Panc1 (cell line): ENCODE results near the gene BBX.

Source experiments
- CTCF ChIP-seq: fragments of 450-650 bp; IDR thresholded peaks from 2 replicates; pipeline ENCODE4 v1.5.1; 2017; ENCODE audit warnings: mild to moderate bottlenecking
- POLR2AphosphoS5 ChIP-seq: IDR thresholded peaks from 2 replicates; pipeline ENCODE4 v1.6.1; 2012; ENCODE audit warnings: mild to moderate bottlenecking, low read depth, low read length, moderate library complexity
- SIN3A ChIP-seq: IDR thresholded peaks from 2 replicates; pipeline ENCODE4 v1.6.1; 2012; ENCODE audit warnings: low read depth, mild to moderate bottlenecking, low read length, moderate library complexity, borderline replicate concordance; ENCODE audit not compliant: insufficient read depth
- TCF7L2 ChIP-seq: IDR thresholded peaks from 2 replicates; pipeline ENCODE4 v1.6.1; 2011; ENCODE audit warnings: mild to moderate bottlenecking, low read depth, low read length, inconsistent platforms
- TF ChIP-seq, protein P1 (sequence below), 2 experiments: IDR thresholded peaks; 2 replicates each; pipeline ENCODE4 v1.6.1; 2011 to 2012; ENCODE audit warnings: low read depth in 2 of 2, control low read depth in 1 of 2, low read length in 1 of 2, mild to moderate bottlenecking in 1 of 2, moderate library complexity in 1 of 2; ENCODE audit not compliant: insufficient read depth in 1 of 2

DNA sequence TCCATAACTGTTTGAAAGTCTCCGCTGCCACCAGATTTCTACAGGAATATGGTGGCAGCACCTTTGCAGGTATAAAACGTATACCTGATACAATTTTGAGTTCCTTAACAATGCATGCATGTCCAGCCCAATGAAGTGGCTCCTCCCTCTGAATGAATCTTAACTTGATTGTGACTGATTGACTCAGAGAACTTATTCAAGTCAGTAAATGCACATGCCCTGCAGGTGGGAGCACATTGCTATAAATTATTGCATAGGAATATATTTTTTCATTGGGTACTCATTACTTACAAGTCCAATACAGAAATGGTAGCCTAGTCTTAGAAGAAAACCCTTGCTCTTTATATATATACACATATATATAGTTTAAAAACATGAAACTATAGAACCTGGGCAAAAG, 259.3 kb downstream of the BBX start:
- no peak for TF ChIP-seq CTCF
- TF ChIP-seq, protein P1, sequence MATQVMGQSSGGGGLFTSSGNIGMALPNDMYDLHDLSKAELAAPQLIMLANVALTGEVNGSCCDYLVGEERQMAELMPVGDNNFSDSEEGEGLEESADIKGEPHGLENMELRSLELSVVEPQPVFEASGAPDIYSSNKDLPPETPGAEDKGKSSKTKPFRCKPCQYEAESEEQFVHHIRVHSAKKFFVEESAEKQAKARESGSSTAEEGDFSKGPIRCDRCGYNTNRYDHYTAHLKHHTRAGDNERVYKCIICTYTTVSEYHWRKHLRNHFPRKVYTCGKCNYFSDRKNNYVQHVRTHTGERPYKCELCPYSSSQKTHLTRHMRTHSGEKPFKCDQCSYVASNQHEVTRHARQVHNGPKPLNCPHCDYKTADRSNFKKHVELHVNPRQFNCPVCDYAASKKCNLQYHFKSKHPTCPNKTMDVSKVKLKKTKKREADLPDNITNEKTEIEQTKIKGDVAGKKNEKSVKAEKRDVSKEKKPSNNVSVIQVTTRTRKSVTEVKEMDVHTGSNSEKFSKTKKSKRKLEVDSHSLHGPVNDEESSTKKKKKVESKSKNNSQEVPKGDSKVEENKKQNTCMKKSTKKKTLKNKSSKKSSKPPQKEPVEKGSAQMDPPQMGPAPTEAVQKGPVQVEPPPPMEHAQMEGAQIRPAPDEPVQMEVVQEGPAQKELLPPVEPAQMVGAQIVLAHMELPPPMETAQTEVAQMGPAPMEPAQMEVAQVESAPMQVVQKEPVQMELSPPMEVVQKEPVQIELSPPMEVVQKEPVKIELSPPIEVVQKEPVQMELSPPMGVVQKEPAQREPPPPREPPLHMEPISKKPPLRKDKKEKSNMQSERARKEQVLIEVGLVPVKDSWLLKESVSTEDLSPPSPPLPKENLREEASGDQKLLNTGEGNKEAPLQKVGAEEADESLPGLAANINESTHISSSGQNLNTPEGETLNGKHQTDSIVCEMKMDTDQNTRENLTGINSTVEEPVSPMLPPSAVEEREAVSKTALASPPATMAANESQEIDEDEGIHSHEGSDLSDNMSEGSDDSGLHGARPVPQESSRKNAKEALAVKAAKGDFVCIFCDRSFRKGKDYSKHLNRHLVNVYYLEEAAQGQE (IDR thresholded peaks at IDR 0.05; ENCODE audit: insufficient read depth in 1 of 2, low read depth in 2 of 2, low read length in 1 of 2), result no peak
- TF ChIP-seq SIN3A, result no peak
- no peak for TF ChIP-seq TCF7L2
- TF ChIP-seq POLR2AphosphoS5, result no peak
